Caco-2 (cell line): Measurements from ENCODE around the gene UTP15. TPM values are rescaled to one million over a fixed set of nuclear protein-coding genes. Genes with fewer than 3 reads are reported as not detected.

Source experiments
- BruUV-seq: library from RNA; stranded (reverse); fragments of 400-500 nt; replicated peaks from 2 replicates; lab custom pipeline; 2021; lab: Mats Ljungman, UMichigan
- CTCF ChIA-PET: fragments of 300-600 bp; sonication (Branson Sonifier 250); formaldehyde crosslinking; loops from one replicate; lab custom pipeline; 2022; ENCODE audit warnings: antibody characterized with exemption; lab: Charles Lee
- POLR2A ChIA-PET: fragments of 300-600 bp; sonication (Branson Sonifier 250); formaldehyde crosslinking; loops from one replicate; lab custom pipeline; 2022; ENCODE audit warnings: antibody characterized with exemption; lab: Charles Lee
- DNase-seq, 2 experiments: peaks; one replicate each; pipeline versions ENCODE4 v3.0.0 to v3.0.0-alpha.2; 2020 to 2022
- H3K27me3 ChIP-seq: replicated peaks from 2 replicates; pipeline ENCODE4 v1.6.0; 2011; ENCODE audit warnings: low read length; ENCODE audit not compliant: control insufficient read depth, insufficient read depth
- H3K36me3 ChIP-seq: 2 replicates; pipeline ENCODE4 v1.5.1; 2011; ENCODE audit warnings: low read length; ENCODE audit not compliant: control insufficient read depth, insufficient read depth
- H3K4me1 ChIP-seq: fragments of 250-450 bp; sonication (Bioruptor Pico); 2 replicates; pipeline ENCODE4 v1.5.1; 2020; ENCODE audit warnings: mild to moderate bottlenecking
- H3K4me3 ChIP-seq: 2 replicates; pipeline ENCODE4 v1.5.1; 2011; ENCODE audit warnings: low read depth, mild to moderate bottlenecking, control low read depth, low read length
- H3K9me3 ChIP-seq: fragments of 250-450 bp; sonication (Bioruptor Pico); 2 replicates; pipeline ENCODE4 v1.5.1; 2020; ENCODE audit warnings: mild to moderate bottlenecking, moderate library complexity
- H3K27ac Mint-ChIP-seq: one replicate; pipeline ENCODE4 v1.8.0; 2022; ENCODE audit warnings: mixed read lengths; ENCODE audit not compliant: unreplicated experiment
- H3K27me3 Mint-ChIP-seq: one replicate; pipeline ENCODE4 v1.8.0; 2022; ENCODE audit warnings: mixed read lengths; ENCODE audit not compliant: insufficient read depth, unreplicated experiment
- H3K36me3 Mint-ChIP-seq: one replicate; pipeline ENCODE4 v1.8.0; 2022; ENCODE audit warnings: mild to moderate bottlenecking, mixed read lengths; ENCODE audit not compliant: insufficient read depth, unreplicated experiment
- H3K4me1 Mint-ChIP-seq: one replicate; pipeline ENCODE4 v1.8.0; 2022; ENCODE audit warnings: low read depth, mixed read lengths; ENCODE audit not compliant: unreplicated experiment
- H3K4me3 Mint-ChIP-seq: one replicate; pipeline ENCODE4 v1.8.0; 2022; ENCODE audit warnings: mild to moderate bottlenecking, moderate library complexity, mixed read lengths; ENCODE audit not compliant: unreplicated experiment
- H3K9me3 Mint-ChIP-seq: one replicate; pipeline ENCODE4 v1.8.0; 2022; ENCODE audit warnings: mixed read lengths; ENCODE audit not compliant: unreplicated experiment
- intact Hi-C: fragments of 100-400 bp; cut with micrococcal nuclease; formaldehyde crosslinking; loops from one replicate; pipeline ENCODE4 v1.10.0; 2022; ENCODE audit not compliant: unreplicated experiment
- total RNA-seq: library from RNA; stranded (reverse); gene quantifications from 2 replicates; pipeline ENCODE4 v1.2.3, GENCODE V29; 2022
- TF ChIP-seq, protein P1 (sequence below), 2 experiments: fragments of 200-600 bp in 1 of 2; IDR thresholded peaks; 1 replicate in 1 of 2; 2 replicates in 1 of 2; pipeline versions ENCODE4 v1.5.1 to v1.8.0; 2011 to 2022; ENCODE audit warnings: antibody characterized with exemption in 1 of 2, control low read depth in 1 of 2, inconsistent platforms in 1 of 2, low read depth in 1 of 2, low read length in 1 of 2, mild to moderate bottlenecking in 1 of 2, moderate library complexity in 1 of 2; ENCODE audit not compliant: insufficient read depth in 1 of 2, severe bottlenecking in 1 of 2, unreplicated experiment in 1 of 2

UTP15 gene
- total RNA-seq, 1 experiment from 2014 or later, result 29.1 TPM

DNA sequence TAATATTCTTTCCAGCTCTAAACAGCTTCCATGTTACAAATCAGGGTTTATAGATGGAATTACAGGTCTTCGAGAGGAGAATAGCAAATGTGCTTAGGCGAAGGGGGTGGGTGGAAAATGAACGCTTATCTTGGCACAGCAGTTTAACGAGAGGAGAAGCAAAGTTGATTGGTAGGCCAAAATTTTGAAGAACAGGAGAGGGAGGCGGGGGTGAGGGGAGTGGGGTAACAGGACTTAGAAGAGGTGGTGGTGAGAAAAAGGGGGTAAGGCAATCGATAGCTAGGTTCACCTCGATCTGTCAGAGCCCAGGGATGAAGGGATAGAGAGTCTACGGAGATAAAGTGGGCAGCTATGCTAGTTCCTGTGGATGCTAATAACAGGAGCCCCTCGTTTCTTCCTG, 868 bp upstream of the UTP15 start:
- no peak for DNase-seq
- BruUV-seq, result no TSS peak
- H3K9me3 Mint-ChIP-seq, result no peaks in the 10 kb centered on the region
- CTCF ChIA-PET, result interaction anchor here (0.6 kb wide), 1 partner anchor 389 kb away, joined by 3 read pairs; no protein-coding TSS in a partner anchor
- intact Hi-C loops, result loop anchor here (1.0 kb wide), 1 partner anchor 45 kb away; no protein-coding TSS in a partner anchor
- H3K4me3 ChIP-seq, result peak overlapping the region; percentile 61
- H3K27me3 ChIP-seq, result no peaks in the 10 kb centered on the region
- TF ChIP-seq, protein P1, sequence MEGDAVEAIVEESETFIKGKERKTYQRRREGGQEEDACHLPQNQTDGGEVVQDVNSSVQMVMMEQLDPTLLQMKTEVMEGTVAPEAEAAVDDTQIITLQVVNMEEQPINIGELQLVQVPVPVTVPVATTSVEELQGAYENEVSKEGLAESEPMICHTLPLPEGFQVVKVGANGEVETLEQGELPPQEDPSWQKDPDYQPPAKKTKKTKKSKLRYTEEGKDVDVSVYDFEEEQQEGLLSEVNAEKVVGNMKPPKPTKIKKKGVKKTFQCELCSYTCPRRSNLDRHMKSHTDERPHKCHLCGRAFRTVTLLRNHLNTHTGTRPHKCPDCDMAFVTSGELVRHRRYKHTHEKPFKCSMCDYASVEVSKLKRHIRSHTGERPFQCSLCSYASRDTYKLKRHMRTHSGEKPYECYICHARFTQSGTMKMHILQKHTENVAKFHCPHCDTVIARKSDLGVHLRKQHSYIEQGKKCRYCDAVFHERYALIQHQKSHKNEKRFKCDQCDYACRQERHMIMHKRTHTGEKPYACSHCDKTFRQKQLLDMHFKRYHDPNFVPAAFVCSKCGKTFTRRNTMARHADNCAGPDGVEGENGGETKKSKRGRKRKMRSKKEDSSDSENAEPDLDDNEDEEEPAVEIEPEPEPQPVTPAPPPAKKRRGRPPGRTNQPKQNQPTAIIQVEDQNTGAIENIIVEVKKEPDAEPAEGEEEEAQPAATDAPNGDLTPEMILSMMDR (IDR thresholded peaks at IDR 0.05; ENCODE audit: insufficient read depth in 1 of 2, low read depth in 1 of 2, low read length in 1 of 2, severe bottlenecking in 1 of 2, unreplicated experiment in 1 of 2), result no peak
- H3K9me3 ChIP-seq, result no peaks in the 10 kb centered on the region; the same call in 1 of the 2 replicates
- H3K36me3 ChIP-seq, result no peaks in the 10 kb centered on the region
- peaks cover 9% of the 10 kb centered on the region; the same call in 1 of the 2 replicates for H3K4me1 ChIP-seq
- H3K4me1 Mint-ChIP-seq, result peaks cover 12% of the 10 kb centered on the region
- peaks cover 13% of the 10 kb centered on the region for H3K36me3 Mint-ChIP-seq
- peak overlapping the region; percentile 84 for H3K4me3 Mint-ChIP-seq
- peak overlapping the region; percentile 90 for H3K27ac Mint-ChIP-seq
- no peaks in the 10 kb centered on the region for H3K27me3 Mint-ChIP-seq
- POLR2A ChIA-PET, result interaction anchor here (1.4 kb wide), 1 partner anchor 20 kb away, joined by 3 read pairs; no protein-coding TSS in a partner anchor

DNA sequence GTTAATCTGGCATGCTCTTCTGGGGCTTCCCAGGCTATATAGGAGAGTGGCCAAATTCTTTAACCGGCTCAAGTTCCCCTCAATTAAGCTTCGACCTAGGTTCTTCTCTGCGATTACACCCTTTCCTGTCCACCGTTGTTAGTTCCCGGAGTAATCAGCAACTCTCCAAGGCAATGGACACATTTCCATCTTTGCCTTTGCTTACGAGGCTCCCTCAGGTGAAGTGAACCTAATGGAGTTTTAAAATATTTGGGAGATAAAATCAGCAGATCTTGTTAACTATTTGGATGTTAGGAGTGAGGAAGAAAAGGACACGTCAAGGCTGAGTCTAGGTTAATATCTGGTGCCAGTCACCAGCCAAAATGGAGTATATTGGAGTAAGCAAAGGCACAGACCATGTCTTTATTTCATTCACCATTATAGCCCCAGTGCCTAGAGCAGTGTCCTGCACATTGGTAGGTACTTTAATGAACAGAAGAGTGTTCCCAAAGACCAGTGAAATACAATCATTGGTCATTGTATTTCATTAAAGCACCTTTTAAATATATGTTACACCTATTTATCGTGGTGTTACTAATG, 515 bp downstream of the UTP15 start:
- Histone ChIP-seq H3K9me3 (no peaks in the 10 kb centered on the region; the same call in 1 of the 2 replicates), H3K36me3 (peaks cover 1% of the 10 kb centered on the region; the same call in 1 of the 2 replicates), H3K27me3 (no peaks in the 10 kb centered on the region), H3K4me1 (peaks cover 9% of the 10 kb centered on the region; the same call in 1 of the 2 replicates), H3K4me3 (peak overlapping the region; percentile 61)
- TSS peak; percentile 75 for BruUV-seq
- ChIA-PET CTCF (no interaction called here), POLR2A (no interaction called here)
- no peaks in the 10 kb centered on the region for H3K9me3 Mint-ChIP-seq
- peak overlapping the region; percentile 90 for H3K27ac Mint-ChIP-seq
- H3K4me3 Mint-ChIP-seq, result peak overlapping the region; percentile 84
- DNase-seq, result no peak
- H3K27me3 Mint-ChIP-seq, result no peaks in the 10 kb centered on the region
- TF ChIP-seq, protein P1 (IDR thresholded peaks at IDR 0.05; ENCODE audit: insufficient read depth in 1 of 2, low read depth in 1 of 2, low read length in 1 of 2, severe bottlenecking in 1 of 2, unreplicated experiment in 1 of 2), result no peak
- peaks cover 12% of the 10 kb centered on the region for H3K4me1 Mint-ChIP-seq
- peaks cover 25% of the 10 kb centered on the region for H3K36me3 Mint-ChIP-seq
- intact Hi-C loops, result loop anchor here (1.0 kb wide), 1 partner anchor 47 kb away; no protein-coding TSS in a partner anchor

DNA sequence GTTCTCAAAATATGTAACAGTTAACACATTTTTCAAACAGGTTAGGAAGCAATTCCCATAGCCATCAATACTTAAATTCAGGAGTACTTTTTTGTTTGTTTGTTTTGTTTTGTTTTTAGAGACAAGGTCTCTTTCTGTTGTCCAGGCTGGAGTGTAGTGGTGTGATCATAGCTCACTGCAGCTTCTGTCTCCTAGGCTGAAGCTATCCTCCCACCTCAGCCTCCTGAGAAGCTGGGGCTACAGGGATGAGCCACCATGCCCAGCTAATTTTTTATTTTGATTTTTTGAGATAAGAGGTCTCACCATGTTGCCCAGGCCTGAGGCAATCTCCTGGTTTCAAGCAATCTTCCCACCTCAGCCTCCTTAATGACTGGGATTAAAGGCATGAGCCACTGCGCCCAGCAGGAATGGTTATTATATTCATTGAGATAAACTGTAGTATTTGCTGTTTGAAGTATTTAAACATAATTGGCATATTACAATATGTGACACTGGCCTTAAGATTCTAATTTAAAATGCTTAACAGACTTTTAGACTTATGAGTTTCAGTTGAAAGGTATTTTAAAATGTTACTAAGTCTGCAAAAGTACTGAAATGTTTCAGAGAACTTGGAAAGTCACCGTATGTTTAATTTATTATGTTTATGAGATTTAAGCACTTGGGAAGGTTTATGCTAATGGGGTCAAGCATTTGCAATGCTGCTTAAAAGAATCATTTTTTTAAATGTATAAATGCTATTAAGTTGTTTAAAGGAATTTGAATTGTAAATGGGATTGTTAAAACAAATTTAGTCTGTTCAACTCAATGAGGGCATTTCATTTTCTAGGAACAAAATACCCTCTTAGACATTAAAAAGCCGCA, 17.0 kb downstream of the UTP15 start:
- BruUV-seq, result no TSS peak
- Histone ChIP-seq H3K4me3 (no peak overlapping the region), H3K4me1 (no peaks in the 10 kb centered on the region), H3K27me3 (no peaks in the 10 kb centered on the region), H3K9me3 (no peaks in the 10 kb centered on the region), H3K36me3 (no peaks in the 10 kb centered on the region; the same call in 1 of the 2 replicates)
- ChIA-PET CTCF (no interaction called here), POLR2A (no interaction called here)
- no peaks in the 10 kb centered on the region for H3K27me3 Mint-ChIP-seq
- peaks cover 33% of the 10 kb centered on the region for H3K36me3 Mint-ChIP-seq
- H3K9me3 Mint-ChIP-seq, result no peaks in the 10 kb centered on the region
- intact Hi-C loops, result no loop called here
- TF ChIP-seq, protein P1 (IDR thresholded peaks at IDR 0.05; ENCODE audit: insufficient read depth in 1 of 2, low read depth in 1 of 2, low read length in 1 of 2, severe bottlenecking in 1 of 2, unreplicated experiment in 1 of 2), result no peak
- no peak for DNase-seq
- H3K4me3 Mint-ChIP-seq, result no peak overlapping the region
- no peak overlapping the region for H3K27ac Mint-ChIP-seq
- no peaks in the 10 kb centered on the region for H3K4me1 Mint-ChIP-seq
